Neuronal stem cell (in vitro differentiated cells): ENCODE measurements around the gene SHROOM3.

ENCODE experiments used
- DNase-seq: peaks from one replicate; pipeline ENCODE4 v3.0.0-alpha.2; 2013; ENCODE audit warnings: low spot score
- H2AFZ ChIP-seq: one replicate; pipeline ENCODE4 v1.6.1; 2013; ENCODE audit warnings: mild to moderate bottlenecking, low read length, inconsistent platforms
- H2AK5ac ChIP-seq: 2 replicates; pipeline ENCODE4 v1.6.1; 2013; ENCODE audit warnings: low read depth, mild to moderate bottlenecking, inconsistent platforms, low read length, moderate library complexity, mixed read lengths
- H2BK120ac ChIP-seq: 2 replicates; pipeline ENCODE4 v1.6.1; 2013; ENCODE audit warnings: low read depth, mild to moderate bottlenecking, inconsistent platforms, low read length, moderate library complexity, mixed read lengths
- H2BK12ac ChIP-seq: one replicate; pipeline ENCODE4 v1.6.1; 2013; ENCODE audit warnings: low read length, inconsistent platforms
- H2BK15ac ChIP-seq: 2 replicates; pipeline ENCODE4 v1.6.1; 2013; ENCODE audit warnings: mild to moderate bottlenecking, low read length, inconsistent platforms, mixed read lengths
- H2BK5ac ChIP-seq: one replicate; pipeline ENCODE4 v1.6.1; 2013; ENCODE audit warnings: inconsistent platforms, mild to moderate bottlenecking, low read length, moderate library complexity
- H3K14ac ChIP-seq: one replicate; pipeline ENCODE4 v1.6.1; 2013; ENCODE audit warnings: low read length, inconsistent platforms
- H3K18ac ChIP-seq: 2 replicates; pipeline ENCODE4 v1.6.1; 2013; ENCODE audit warnings: low read length, inconsistent platforms
- H3K23ac ChIP-seq: 2 replicates; pipeline ENCODE4 v1.6.1; 2013; ENCODE audit warnings: low read depth, mild to moderate bottlenecking, mixed read lengths, low read length, inconsistent platforms; ENCODE audit not compliant: poor library complexity
- H3K27ac ChIP-seq: replicated peaks from 3 replicates; pipeline ENCODE4 v1.5.1; 2013; ENCODE audit warnings: low read length, inconsistent platforms
- H3K27me3 ChIP-seq, 3 experiments: 2 replicates each; pipeline ENCODE4 v1.6.1; 2013; ENCODE audit warnings: low read length in 3 of 3, mild to moderate bottlenecking in 2 of 3, inconsistent platforms in 1 of 3, low read depth in 1 of 3, mixed read lengths in 1 of 3, moderate library complexity in 1 of 3; ENCODE audit not compliant: control insufficient read depth in 3 of 3, insufficient read depth in 3 of 3
- H3K36me3 ChIP-seq, 2 donors: replicated peaks in 1 of 2; 2 replicates each; pipeline ENCODE4 v1.6.1; 2013; ENCODE audit warnings: low read length in 2 of 2; ENCODE audit not compliant: control insufficient read depth in 2 of 2, insufficient read depth in 2 of 2
- H3K4ac ChIP-seq: 2 replicates; pipeline ENCODE4 v1.6.1; 2013; ENCODE audit warnings: inconsistent platforms, mild to moderate bottlenecking, low read length, moderate library complexity
- H3K4me1 ChIP-seq, 2 donors: 1 replicate in 1 of 2; 2 replicates in 1 of 2; pipeline ENCODE4 v1.6.1; 2013; ENCODE audit warnings: low read length in 2 of 2, low read depth in 1 of 2; ENCODE audit not compliant: control insufficient read depth in 2 of 2, insufficient read depth in 1 of 2
- H3K4me2 ChIP-seq: one replicate; pipeline ENCODE4 v1.6.1; 2013; ENCODE audit warnings: mild to moderate bottlenecking, low read length, inconsistent platforms; ENCODE audit not compliant: insufficient read depth, poor library complexity, severe bottlenecking
- H3K4me3 ChIP-seq, 2 donors: 2 replicates each; pipeline ENCODE4 v1.5.1; 2013; ENCODE audit warnings: low read length in 2 of 2, mild to moderate bottlenecking in 2 of 2, inconsistent platforms in 1 of 2, moderate library complexity in 1 of 2
- H3K79me1 ChIP-seq: one replicate; pipeline ENCODE4 v1.6.1; 2013; ENCODE audit warnings: low read depth, mild to moderate bottlenecking, inconsistent platforms, low read length, moderate library complexity
- H3K9ac ChIP-seq: one replicate; pipeline ENCODE4 v1.6.1; 2013; ENCODE audit warnings: mild to moderate bottlenecking, low read depth, low read length, inconsistent platforms; ENCODE audit not compliant: poor library complexity
- H3K9me3 ChIP-seq, 2 donors: replicated peaks in 1 of 2; 2 replicates each; pipeline versions ENCODE3 to v1.6.1; 2013; ENCODE audit warnings: low read length in 2 of 2, mild to moderate bottlenecking in 2 of 2, inconsistent platforms in 1 of 2, low read depth in 1 of 2, mixed read lengths in 1 of 2, moderate library complexity in 1 of 2; ENCODE audit not compliant: control insufficient read depth in 2 of 2, insufficient read depth in 1 of 2
- H4K8ac ChIP-seq: one replicate; pipeline ENCODE4 v1.6.1; 2013; ENCODE audit warnings: low read depth, mild to moderate bottlenecking, inconsistent platforms, low read length, moderate library complexity
- H4K91ac ChIP-seq: one replicate; pipeline ENCODE4 v1.6.1; 2013; ENCODE audit warnings: low read length, low read depth, mild to moderate bottlenecking, inconsistent platforms; ENCODE audit not compliant: poor library complexity
- WGBS, 2 donors: extraction: QIAGEN DNeasy Blood & Tissue Kit; methylation state at CpG; one replicate each; pipeline ENCODE4 v1.1.7; 2013; ENCODE audit warnings: missing lambda C conversion rate in 2 of 2, mixed read lengths in 1 of 2; ENCODE audit not compliant: insufficient read length in 2 of 2, insufficient replicate concordance in 1 of 2; ENCODE audit errors: extremely low coverage in 2 of 2; 5-methylcytosine and 5-hydroxymethylcytosine counted together

Gene SHROOM3

DNA sequence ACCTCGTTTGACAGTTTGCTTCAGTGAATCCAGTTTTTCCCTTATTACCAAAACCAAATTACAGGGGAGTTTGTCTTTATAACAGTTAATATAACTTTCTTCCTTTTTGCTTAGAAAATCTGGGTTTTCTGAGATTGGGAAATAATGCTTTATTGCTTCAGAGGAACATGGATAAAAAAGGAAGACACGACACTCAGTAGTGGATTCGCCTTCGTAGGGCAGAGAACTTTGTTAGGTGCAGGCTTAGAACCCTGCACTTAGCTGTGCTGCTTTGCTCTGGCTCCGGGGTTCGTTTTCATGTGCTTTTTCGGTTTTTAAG lies 274.7 kb downstream of the SHROOM3 start:
- Histone ChIP-seq H2BK5ac (no peak overlapping the region), H3K27ac (no peak overlapping the region), H3K4me2 (no peak overlapping the region), H2BK15ac (no peak overlapping the region), H2BK120ac (no peak overlapping the region), H3K79me1 (no peaks in the 10 kb centered on the region), H3K9ac (no peak overlapping the region), H3K23ac (no peak overlapping the region), H3K4me3 (no peak overlapping the region), H2AK5ac (no peak overlapping the region), H3K14ac (no peak overlapping the region), H3K9me3 (peaks cover 0 to 9% of the 10 kb centered on the region in 2 donors), H3K18ac (no peak overlapping the region), H3K27me3 (no peaks in the 10 kb centered on the region), H4K91ac (no peak overlapping the region), H3K4ac (no peak overlapping the region), H3K36me3 (peaks cover 11 to 94% of the 10 kb centered on the region in 2 donors), H3K4me1 (peaks cover 4 to 11% of the 10 kb centered on the region in 2 donors), H2BK12ac (no peak overlapping the region), H2AFZ (no peak overlapping the region), H4K8ac (no peak overlapping the region)
- WGBS, 2 donors: no CpG with 5 or more reads among the region's 7 CpGs
- DNase-seq: no peak

- Histone ChIP-seq H2BK120ac (no peak overlapping the region), H3K4me1 (peaks cover 12 to 18% of the 10 kb centered on the region in 2 donors), H3K9me3 (peaks cover 0 to 8% of the 10 kb centered on the region in 2 donors), H2BK12ac (no peak overlapping the region), H2BK5ac (no peak overlapping the region), H3K4me2 (no peak overlapping the region), H3K4me3 (no peak overlapping the region), H3K18ac (no peak overlapping the region), H3K27me3 (no peaks in the 10 kb centered on the region), H3K23ac (no peak overlapping the region), H3K79me1 (no peaks in the 10 kb centered on the region), H3K4ac (no peak overlapping the region), H3K9ac (no peak overlapping the region), H2AK5ac (no peak overlapping the region), H2BK15ac (no peak overlapping the region), H3K36me3 (peaks cover 11 to 93% of the 10 kb centered on the region in 2 donors), H2AFZ (no peak overlapping the region), H3K27ac (no peak overlapping the region), H4K8ac (no peak overlapping the region), H4K91ac (no peak overlapping the region), H3K14ac (no peak overlapping the region)
- DNase-seq: no peak
- no CpG with 5 or more reads among the region's 5 CpGs for WGBS, 2 donors
Observed at GRCh38 chr4:76712564-76712963, 277.5 kb downstream of the SHROOM3 start.

DNA sequence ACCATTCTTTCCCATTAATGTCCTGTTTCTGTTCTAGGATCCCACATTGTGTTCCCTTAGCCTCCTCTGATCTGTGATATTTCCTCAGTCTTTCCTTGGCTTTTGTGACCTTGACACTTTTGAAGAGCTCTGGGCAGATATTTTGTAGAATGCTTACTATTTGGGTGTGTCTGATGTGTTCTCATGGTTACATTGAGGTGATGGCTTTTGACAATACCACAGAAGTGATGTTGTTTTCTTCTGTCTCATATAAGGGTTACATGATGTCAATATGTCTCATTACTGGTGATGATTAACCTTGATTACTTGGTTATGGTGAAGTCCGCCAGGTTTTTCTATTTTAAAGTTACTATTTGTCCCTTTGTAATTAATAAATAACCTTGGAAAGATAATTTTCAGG lies 279.2 kb downstream of the SHROOM3 start:
- no peak overlapping the region for H2BK120ac ChIP-seq
- H2BK12ac ChIP-seq: no peak overlapping the region
- no peak overlapping the region for H3K4me2 ChIP-seq
- no peaks in the 10 kb centered on the region for H3K27me3 ChIP-seq
- peaks cover 0 to 8% of the 10 kb centered on the region in 2 donors for H3K9me3 ChIP-seq
- H4K91ac ChIP-seq: no peak overlapping the region
- no peak overlapping the region for H3K27ac ChIP-seq
- no peak overlapping the region for H2BK15ac ChIP-seq
- no peak overlapping the region for H3K4ac ChIP-seq
- peaks cover 9 to 12% of the 10 kb centered on the region in 2 donors for H3K4me1 ChIP-seq
- H3K18ac ChIP-seq: no peak overlapping the region
- H2AK5ac ChIP-seq: no peak overlapping the region
- no CpG with 5 or more reads among the region's 1 CpG for WGBS, 2 donors
- H3K79me1 ChIP-seq: no peaks in the 10 kb centered on the region
- no peak for DNase-seq
- H3K4me3 ChIP-seq: no peak overlapping the region
- no peak overlapping the region for H4K8ac ChIP-seq
- no peak overlapping the region for H3K9ac ChIP-seq
- no peak overlapping the region for H3K14ac ChIP-seq
- H3K23ac ChIP-seq: no peak overlapping the region
- peaks cover 9 to 97% of the 10 kb centered on the region in 2 donors for H3K36me3 ChIP-seq
- no peak overlapping the region for H2BK5ac ChIP-seq
- no peak overlapping the region for H2AFZ ChIP-seq

- H2BK15ac ChIP-seq: no peak overlapping the region
- H2AFZ ChIP-seq: no peak overlapping the region
- H3K23ac ChIP-seq: no peak overlapping the region
Observed at GRCh38 chr4:76716020-76716419, 281.0 kb downstream of the SHROOM3 start.

More at GRCh38 chr4:76716020-76716419, 281.0 kb downstream of the SHROOM3 start:
- H3K36me3 ChIP-seq: peaks cover 2 to 92% of the 10 kb centered on the region in 2 donors
- no peaks in the 10 kb centered on the region for H3K27me3 ChIP-seq
- H3K4ac ChIP-seq: no peak overlapping the region
- H3K14ac ChIP-seq: no peak overlapping the region
- no peak overlapping the region for H2BK5ac ChIP-seq
- H4K8ac ChIP-seq: no peak overlapping the region
- no peak overlapping the region for H3K9ac ChIP-seq
- no peak overlapping the region for H3K18ac ChIP-seq
- H3K4me1 ChIP-seq: peaks cover 8 to 9% of the 10 kb centered on the region in 2 donors
- H3K4me2 ChIP-seq: no peak overlapping the region
- DNase-seq: no peak
- no peak overlapping the region for H2BK12ac ChIP-seq
- no peak overlapping the region for H2BK120ac ChIP-seq
- WGBS, 2 donors: no CpG with 5 or more reads among the region's 4 CpGs
- H4K91ac ChIP-seq: no peak overlapping the region
- H3K4me3 ChIP-seq: no peak overlapping the region
- no peaks in the 10 kb centered on the region for H3K79me1 ChIP-seq
- H3K27ac ChIP-seq: no peak overlapping the region
- H3K9me3 ChIP-seq: peaks cover 0 to 8% of the 10 kb centered on the region in 2 donors
- H2AK5ac ChIP-seq: no peak overlapping the region
